B cell (primary cell): ENCODE results near the gene VPS8. TPM values are rescaled to one million over a fixed set of nuclear protein-coding genes. Genes with fewer than 3 reads are reported as not detected.

ENCODE experiments used
- ATAC-seq: fragments of 200-7000 bp; cut with Tn5 transposase; one replicate; pipeline ENCODE4 v1.10.0; 2021; ENCODE audit warnings: low read depth, mild to moderate bottlenecking, moderate number of reproducible peaks, moderate library complexity
- CTCF ChIA-PET: fragments of 350-600 bp; sonication (Branson Sonifier 250); formaldehyde crosslinking; loops from one replicate; lab custom pipeline; 2021; ENCODE audit warnings: antibody characterized with exemption, inconsistent platforms; lab: Charles Lee
- POLR2A ChIA-PET: fragments of 350-600 bp; sonication (Branson Sonifier 250); formaldehyde crosslinking; loops from one replicate; lab custom pipeline; 2021; ENCODE audit warnings: antibody characterized with exemption; lab: Charles Lee
- DNase-seq: peaks from one replicate; pipeline ENCODE4 v3.0.0; 2013
- H2AFZ ChIP-seq: 2 replicates; pipeline ENCODE4 v1.6.1; 2012; ENCODE audit warnings: mild to moderate bottlenecking, low read depth, low read length; ENCODE audit not compliant: insufficient read depth, poor library complexity, severe bottlenecking
- H3K27ac ChIP-seq, 2 donors: 1 replicate in 1 of 2; 2 replicates in 1 of 2; pipeline ENCODE4 v1.5.1; 2012 to 2013; ENCODE audit warnings: low read length in 2 of 2, mild to moderate bottlenecking in 2 of 2, moderate library complexity in 1 of 2
- H3K27me3 ChIP-seq, 4 experiments: fragments of 200-600 bp in 1 of 4; sonication (generic) in 1 of 4; replicated peaks in 1 of 4; 1 replicate in 2 of 4; 2 replicates in 2 of 4; pipeline versions ENCODE4 v1.6.1 to v1.7.0; 2013 to 2016; ENCODE audit warnings: low read length in 3 of 4, mild to moderate bottlenecking in 2 of 4, mixed read lengths in 1 of 4, moderate library complexity in 1 of 4; ENCODE audit not compliant: insufficient read depth in 4 of 4, control insufficient read depth in 3 of 4; ENCODE audit errors: control extremely low read depth in 1 of 4
- H3K36me3 ChIP-seq, 2 experiments: replicated peaks in 1 of 2; 1 replicate in 1 of 2; 2 replicates in 1 of 2; pipeline versions ENCODE4 v1.6.1 to v1.7.1; 2013; ENCODE audit warnings: low read length in 1 of 2; ENCODE audit not compliant: insufficient read depth in 2 of 2, control insufficient read depth in 1 of 2; ENCODE audit errors: control extremely low read depth in 1 of 2, extremely low read depth in 1 of 2
- H3K4me1 ChIP-seq, 2 donors: fragments of 200-600 bp in 1 of 2; sonication (generic) in 1 of 2; 1 replicate in 1 of 2; 2 replicates in 1 of 2; pipeline versions ENCODE4 v1.5.1 to v1.6.1; 2013 to 2017; ENCODE audit warnings: low read length in 2 of 2; ENCODE audit not compliant: control insufficient read depth in 2 of 2, insufficient read depth in 2 of 2
- H3K4me2 ChIP-seq: replicated peaks from 2 replicates; pipeline ENCODE3; 2012; ENCODE audit warnings: mild to moderate bottlenecking, low read depth, low read length; ENCODE audit not compliant: poor library complexity, severe bottlenecking
- H3K4me3 ChIP-seq, 5 experiments: fragments of 200-600 bp in 1 of 5; sonication (generic) in 1 of 5; 1 replicate in 3 of 5; 2 replicates in 2 of 5; pipeline versions ENCODE4 v1.5.1 to v1.7.0; 2011 to 2016; ENCODE audit warnings: low read length in 4 of 5, mild to moderate bottlenecking in 4 of 5, low read depth in 2 of 5, control low read depth in 1 of 5, moderate library complexity in 1 of 5; ENCODE audit not compliant: insufficient read depth in 1 of 5; ENCODE audit errors: control extremely low read depth in 1 of 5, extremely low read depth in 1 of 5
- H3K79me2 ChIP-seq: fragments of 200-600 bp; sonication (generic); one replicate; pipeline ENCODE4 v1.6.0; 2016; ENCODE audit warnings: low read length; ENCODE audit not compliant: control insufficient read depth, insufficient read depth
- H3K9ac ChIP-seq: fragments of 200-600 bp; sonication (generic); 2 replicates; pipeline ENCODE4 v1.6.1; 2017; ENCODE audit warnings: mild to moderate bottlenecking, low read length, moderate library complexity
- H3K9me3 ChIP-seq, 3 donors: one replicate each; pipeline versions ENCODE4 v1.6.1 to v1.7.1; 2013; ENCODE audit warnings: low read length in 2 of 3; ENCODE audit not compliant: control insufficient read depth in 2 of 3, insufficient read depth in 1 of 3; ENCODE audit errors: control extremely low read depth in 1 of 3
- H4K20me1 ChIP-seq: 2 replicates; pipeline ENCODE4 v1.6.0; 2012; ENCODE audit warnings: mild to moderate bottlenecking, low read length; ENCODE audit not compliant: insufficient read depth, control insufficient read depth, poor library complexity, severe bottlenecking
- H3K27ac Mint-ChIP-seq: one replicate; pipeline ENCODE4 v1.8.0; 2021; ENCODE audit warnings: mixed read lengths
- H3K27me3 Mint-ChIP-seq: one replicate; pipeline ENCODE4 v1.8.0; 2021; ENCODE audit warnings: mixed read lengths
- H3K4me1 Mint-ChIP-seq: one replicate; pipeline ENCODE4 v1.8.0; 2021; ENCODE audit warnings: mixed read lengths
- H3K4me3 Mint-ChIP-seq: one replicate; pipeline ENCODE4 v1.8.0; 2021; ENCODE audit warnings: mixed read lengths
- H3K9me3 Mint-ChIP-seq: one replicate; pipeline ENCODE4 v1.8.0; 2022; ENCODE audit warnings: mixed read lengths; ENCODE audit not compliant: insufficient read depth
- EZH2 ChIP-seq: IDR thresholded peaks from 2 replicates; pipeline ENCODE4 v1.6.1; 2012; ENCODE audit warnings: borderline replicate concordance, low read depth, mild to moderate bottlenecking, moderate library complexity, low read length; ENCODE audit not compliant: insufficient read depth, poor library complexity, severe bottlenecking
- WGBS: methylation state at CpG from one replicate; pipeline ENCODE4 v1.1.5; 2013; ENCODE audit warnings: missing lambda C conversion rate; ENCODE audit not compliant: insufficient coverage; 5-methylcytosine and 5-hydroxymethylcytosine counted together
- intact Hi-C: fragments of 100-400 bp; cut with micrococcal nuclease; formaldehyde crosslinking; loops from one replicate; pipeline ENCODE4 v1.10.0; 2022
- polyA plus RNA-seq: library from polyadenylated mRNA; depleted of rRNA; stranded (reverse); fragments of >200 nt; gene quantifications from 2 replicates; pipeline ENCODE4 v1.2.3, GENCODE V29; 2012
- total RNA-seq, 2 donors: library from RNA; stranded (reverse); fragments of 120-200 nt in 1 of 2; gene quantifications; 1 replicate in 1 of 2; 2 replicates in 1 of 2; pipeline versions ENCODE4 v1.2.3 to v1.2.4, GENCODE V29; 2013 to 2022
- TF ChIP-seq, protein P1 (sequence below): fragments of 200-600 bp; IDR thresholded peaks from one replicate; pipeline ENCODE4 v1.8.0; 2022; ENCODE audit warnings: antibody characterized with exemption, mild to moderate bottlenecking

The VPS8 gene
- total and polyA plus RNA-seq, 2 donors (not counting 1 experiment from before 2014, with no cell fraction given), result 18.3 to 95.6 TPM

DNA sequence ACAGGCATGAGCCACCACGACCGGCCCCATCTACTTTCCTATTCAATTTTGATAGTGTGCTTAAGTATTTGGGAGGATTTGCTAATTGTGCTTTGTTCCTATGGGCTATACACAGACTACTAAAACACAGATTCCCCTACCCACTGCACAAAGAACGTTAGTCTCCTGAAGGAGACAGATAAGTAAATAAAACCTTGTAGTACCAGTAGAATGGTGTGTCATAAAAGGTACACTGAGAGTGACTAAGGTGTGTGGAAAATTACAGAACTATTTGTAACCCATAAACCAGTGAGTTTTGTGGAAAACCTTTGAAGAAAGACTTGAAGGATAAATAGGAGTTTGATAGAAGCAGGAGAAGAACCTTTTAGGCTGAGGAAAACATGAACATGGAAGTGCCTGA is 158.2 kb downstream of the VPS8 start:
- WGBS, result no CpG with 5 or more reads among the region's 3 CpGs
- Histone ChIP-seq H3K79me2 (no peaks in the 10 kb centered on the region), H3K27ac (no peak overlapping the region), H3K4me3 (no peak overlapping the region), H3K9ac (no peak overlapping the region), H3K27me3 (no peaks in the 10 kb centered on the region), H3K36me3 (peaks cover 16 to 44% of the 10 kb centered on the region in 2 experiments), H4K20me1 (no peaks in the 10 kb centered on the region), H3K4me2 (no peak overlapping the region), H2AFZ (no peak overlapping the region), H3K9me3 (no peaks in the 10 kb centered on the region), H3K4me1 (no peaks in the 10 kb centered on the region)
- Mint-ChIP-seq H3K4me3 (no peak overlapping the region), H3K27me3 (no peaks in the 10 kb centered on the region), H3K4me1 (no peaks in the 10 kb centered on the region), H3K9me3 (peaks cover 7% of the 10 kb centered on the region), H3K27ac (no peak overlapping the region)
- ATAC-seq (no peak), DNase-seq (no peak)
- CTCF ChIA-PET, result no interaction called here
- POLR2A ChIA-PET, result no interaction called here
- intact Hi-C loops, result no loop called here
- no peak for TF ChIP-seq EZH2
- TF ChIP-seq, protein P1, sequence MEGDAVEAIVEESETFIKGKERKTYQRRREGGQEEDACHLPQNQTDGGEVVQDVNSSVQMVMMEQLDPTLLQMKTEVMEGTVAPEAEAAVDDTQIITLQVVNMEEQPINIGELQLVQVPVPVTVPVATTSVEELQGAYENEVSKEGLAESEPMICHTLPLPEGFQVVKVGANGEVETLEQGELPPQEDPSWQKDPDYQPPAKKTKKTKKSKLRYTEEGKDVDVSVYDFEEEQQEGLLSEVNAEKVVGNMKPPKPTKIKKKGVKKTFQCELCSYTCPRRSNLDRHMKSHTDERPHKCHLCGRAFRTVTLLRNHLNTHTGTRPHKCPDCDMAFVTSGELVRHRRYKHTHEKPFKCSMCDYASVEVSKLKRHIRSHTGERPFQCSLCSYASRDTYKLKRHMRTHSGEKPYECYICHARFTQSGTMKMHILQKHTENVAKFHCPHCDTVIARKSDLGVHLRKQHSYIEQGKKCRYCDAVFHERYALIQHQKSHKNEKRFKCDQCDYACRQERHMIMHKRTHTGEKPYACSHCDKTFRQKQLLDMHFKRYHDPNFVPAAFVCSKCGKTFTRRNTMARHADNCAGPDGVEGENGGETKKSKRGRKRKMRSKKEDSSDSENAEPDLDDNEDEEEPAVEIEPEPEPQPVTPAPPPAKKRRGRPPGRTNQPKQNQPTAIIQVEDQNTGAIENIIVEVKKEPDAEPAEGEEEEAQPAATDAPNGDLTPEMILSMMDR, result no peak

GRCh38 chr3:184977796-184978195 is 165.8 kb downstream of the VPS8 start:
- H3K36me3 ChIP-seq, result peaks cover 9% of the 10 kb centered on the region in 2 experiments
- H3K27ac ChIP-seq, result no peak overlapping the region
- H3K9me3 ChIP-seq, result no peaks in the 10 kb centered on the region
- TF ChIP-seq, protein P1, result no peak
- no peak for TF ChIP-seq EZH2
- POLR2A ChIA-PET, result no interaction called here
- H3K27me3 ChIP-seq, result no peaks in the 10 kb centered on the region
- no peaks in the 10 kb centered on the region for H3K79me2 ChIP-seq
- H3K27ac Mint-ChIP-seq, result no peak overlapping the region
- H3K4me3 ChIP-seq, result no peak overlapping the region
- CTCF ChIA-PET, result no interaction called here
- WGBS, result no CpG with 5 or more reads among the region's 1 CpG
- intact Hi-C loops, result no loop called here
- H3K9me3 Mint-ChIP-seq, result peaks cover 10% of the 10 kb centered on the region
- DNase-seq (no peak), ATAC-seq (no peak)
- H3K9ac ChIP-seq, result no peak overlapping the region
- no peak overlapping the region for H3K4me2 ChIP-seq
- no peaks in the 10 kb centered on the region for H3K27me3 Mint-ChIP-seq
- peaks cover 4% of the 10 kb centered on the region for H3K4me1 Mint-ChIP-seq
- H4K20me1 ChIP-seq, result no peaks in the 10 kb centered on the region
- H3K4me3 Mint-ChIP-seq, result no peak overlapping the region
- H3K4me1 ChIP-seq, result no peaks in the 10 kb centered on the region
- H2AFZ ChIP-seq, result no peak overlapping the region
